AG04450 (cell line): Measurements from ENCODE around the gene SAE1. TPM values are rescaled to one million over a fixed set of nuclear protein-coding genes. Genes with fewer than 3 reads are reported as not detected.
"Not testable (repeated sequence)": the region's sequence is repeated elsewhere in the genome, so short reads cannot be mapped to it uniquely, and the experiment has no call there.

ENCODE experiments used
- CTCF ChIA-PET: fragments of 300-600, 350-600 bp; formaldehyde crosslinking; extraction: SDS; loops from one replicate; lab custom pipeline; 2022; ENCODE audit warnings: antibody characterized with exemption, inconsistent platforms; lab: Charles Lee
- POLR2A ChIA-PET: fragments of 350-600 bp; formaldehyde crosslinking; extraction: SDS; loops from one replicate; lab custom pipeline; 2021; ENCODE audit warnings: antibody characterized with exemption, inconsistent platforms; lab: Yijun Ruan, JAX
- DNase-seq: peaks from one replicate; pipeline ENCODE4 v3.0.0-alpha.2; 2011; ENCODE audit warnings: low read depth, low spot score
- H3K27ac ChIP-seq: one replicate; pipeline ENCODE4 v1.5.1; 2012; ENCODE audit warnings: low read depth, low read length, control low read depth
- H3K27me3 ChIP-seq: one replicate; pipeline ENCODE4 v1.6.0; 2012; ENCODE audit warnings: low read length; ENCODE audit not compliant: control insufficient read depth, insufficient read depth
- H3K4me3 ChIP-seq: 2 replicates; pipeline ENCODE4 v1.5.1; 2011; ENCODE audit warnings: mild to moderate bottlenecking, low read depth, low read length, control low read depth
- H3K9me3 ChIP-seq: 2 replicates; pipeline ENCODE4 v1.5.1; 2012; ENCODE audit warnings: low read length; ENCODE audit not compliant: control insufficient read depth, insufficient read depth
- CTCF ChIP-seq: IDR thresholded peaks from 2 replicates; pipeline ENCODE4 v1.5.1; 2011; ENCODE audit warnings: low read depth, low read length, control low read depth, inconsistent platforms
- polyA plus RNA-seq: library from polyadenylated mRNA; depleted of rRNA; stranded (reverse); fragments of >200 nt; gene quantifications from 2 replicates; pipeline ENCODE4 v1.2.3, GENCODE V29; 2011

SAE1 gene
- polyA plus RNA-seq, 1 experiment: 165 TPM

GRCh38 chr19:47098608-47099007 is 32.0 kb upstream of the SAE1 start:
- ChIA-PET CTCF (interaction anchor here (0.7 to 1.0 kb wide), 2 partner anchors 27 to 32 kb away, joined by 3 read pairs; partner anchors contain the start of gene SAE1), POLR2A (no interaction called here)
- H3K27ac ChIP-seq: no peak overlapping the region
- no peaks in the 10 kb centered on the region for H3K9me3 ChIP-seq
- H3K27me3 ChIP-seq: no peaks in the 10 kb centered on the region
- TF ChIP-seq CTCF: no peak
- DNase-seq: no peak
- H3K4me3 ChIP-seq: no peak overlapping the region

GRCh38 chr19:47099576-47100050 is 31.0 kb upstream of the SAE1 start:
- ChIA-PET CTCF (interaction anchor here (0.6 to 0.7 kb wide), 2 partner anchors 8 to 26 kb away, joined by 3 to 7 read pairs; no protein-coding TSS in a partner anchor), POLR2A (no interaction called here)
- Histone ChIP-seq H3K9me3 (no peaks in the 10 kb centered on the region), H3K27ac (peak overlapping the region; percentile 2), H3K27me3 (no peaks in the 10 kb centered on the region), H3K4me3 (no peak overlapping the region)
- TF ChIP-seq CTCF: no peak
- no peak for DNase-seq

- CTCF ChIA-PET: no interaction called here
- POLR2A ChIA-PET: no interaction called here
- DNase-seq: no peak
- Histone ChIP-seq H3K9me3 (no peaks in the 10 kb centered on the region), H3K27me3 (no peaks in the 10 kb centered on the region), H3K27ac (no peak overlapping the region), H3K4me3 (no peak overlapping the region)
- no peak for TF ChIP-seq CTCF
Observed at GRCh38 chr19:47100290-47100689, 30.3 kb upstream of the SAE1 start.

DNA sequence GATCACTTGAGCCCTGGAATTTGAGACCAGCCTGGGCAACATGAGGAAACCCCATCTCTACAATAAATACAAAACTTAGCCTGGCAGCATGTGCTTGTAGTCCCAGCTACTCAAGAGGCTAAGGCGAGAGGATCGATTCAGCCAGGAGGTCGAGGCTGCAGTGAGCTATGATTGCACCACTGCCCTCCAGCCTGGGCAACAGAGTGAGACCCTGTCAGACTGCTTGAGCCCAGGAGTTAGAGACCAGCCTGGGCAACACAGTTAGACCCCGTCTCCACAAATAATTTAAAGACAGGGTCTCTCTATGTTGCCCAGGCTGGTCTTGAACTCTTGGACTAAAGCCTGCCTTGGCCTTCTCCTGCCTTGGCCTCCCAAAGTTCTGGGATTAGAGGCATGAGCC is 29.5 kb upstream of the SAE1 start:
- POLR2A ChIA-PET: interaction anchor here (0.7 kb wide), 1 partner anchor 12 kb away, joined by 3 read pairs; the partner anchor contains the start of gene ZC3H4
- DNase-seq, H3K27me3 ChIP-seq, H3K9me3 ChIP-seq, CTCF ChIA-PET, H3K27ac ChIP-seq, H3K4me3 ChIP-seq: not testable (repeated sequence)

- Histone ChIP-seq H3K4me3 (no peak overlapping the region), H3K27ac (no peak overlapping the region), H3K9me3 (no peaks in the 10 kb centered on the region), H3K27me3 (no peaks in the 10 kb centered on the region)
- no peak for TF ChIP-seq CTCF
- no peak for DNase-seq
- POLR2A ChIA-PET: interaction anchor here (0.5 to 1.1 kb wide), 3 partner anchors 11 to 127 kb away, joined by 3 to 8 read pairs (median 4); partner anchors contain the start of gene ZC3H4
- CTCF ChIA-PET: no interaction called here
Observed at GRCh38 chr19:47102346-47103060, 28.1 kb upstream of the SAE1 start.
